GM12872 (cell line): ENCODE data around the gene TENM3.

ENCODE experiments used
- CTCF ChIP-seq: IDR thresholded peaks from 3 replicates; pipeline ENCODE4 v1.5.1; 2011; ENCODE audit warnings: low read depth, mild to moderate bottlenecking, low read length, moderate library complexity; ENCODE audit not compliant: insufficient read depth

The TENM3 gene

GRCh38 chr4:182699795-182700194, 456.6 kb downstream of the TENM3 start:
- no peak for TF ChIP-seq CTCF

GRCh38 chr4:182700362-182701160, 457.4 kb downstream of the TENM3 start:
- TF ChIP-seq CTCF: no peak

GRCh38 chr4:182704077-182704476, 460.9 kb downstream of the TENM3 start:
- no peak for TF ChIP-seq CTCF

- TF ChIP-seq CTCF: no peak
Measured at GRCh38 chr4:182704948-182705347, 461.7 kb downstream of the TENM3 start.

GRCh38 chr4:182705389-182705788, 462.2 kb downstream of the TENM3 start:
- no peak for TF ChIP-seq CTCF

- no peak for TF ChIP-seq CTCF
Measured at GRCh38 chr4:182711211-182711610, 468.0 kb downstream of the TENM3 start.

GRCh38 chr4:182715548-182715947, 472.3 kb downstream of the TENM3 start:
- TF ChIP-seq CTCF: no peak

- TF ChIP-seq CTCF: no peak
Measured at GRCh38 chr4:182716192-182716591, 473.0 kb downstream of the TENM3 start.
